EL (cell line): ENCODE results near the gene SEMA6C.
"Not testable (repeated sequence)": the region's sequence is repeated elsewhere in the genome, so short reads cannot be mapped to it uniquely, and the experiment has no call there.

Source experiments
- DNase-seq: peaks from one replicate; pipeline ENCODE4 v3.0.0-alpha.2; 2016

The SEMA6C gene

GRCh38 chr1:151146412-151147131 is at the start of gene SEMA6C:
Gene SEMA6C, minus strand, starts transcription at chr1:151146631. Its CDS starts 4,010 bp downstream, at chr1:151142621.
- peak; percentile 93 for DNase-seq

GRCh38 chr1:151194894-151195594 is 48.6 kb upstream of the SEMA6C start:
- DNase-seq: peak; percentile 97

GRCh38 chr1:151193856-151194255 is 47.4 kb upstream of the SEMA6C start:
- peak; percentile 25 for DNase-seq

GRCh38 chr1:151193304-151193703 is 46.9 kb upstream of the SEMA6C start:
- DNase-seq: no peak

GRCh38 chr1:151192047-151192446 is 45.6 kb upstream of the SEMA6C start:
- DNase-seq: no peak

- peak; percentile 91 for DNase-seq
Measured at GRCh38 chr1:151189637-151190445, 43.4 kb upstream of the SEMA6C start, which contains the start of gene VPS72. Gene VPS72, minus strand, starts transcription at chr1:151190197. Its CDS starts 76 bp downstream, at chr1:151190121.

GRCh38 chr1:151188667-151189066 is 42.2 kb upstream of the SEMA6C start:
- not testable (repeated sequence) for DNase-seq

- DNase-seq: no peak
Measured at GRCh38 chr1:151187205-151187604, 40.8 kb upstream of the SEMA6C start.

GRCh38 chr1:151184211-151184610 is 37.8 kb upstream of the SEMA6C start:
- DNase-seq: no peak

- no peak for DNase-seq
Measured at GRCh38 chr1:151176514-151177045, 30.1 kb upstream of the SEMA6C start.

- no peak for DNase-seq
Measured at GRCh38 chr1:151175863-151176262, 29.4 kb upstream of the SEMA6C start, which contains the start of gene TMOD4. Gene TMOD4, minus strand, starts transcription at chr1:151175981. Its CDS starts 1,106 bp downstream, at chr1:151174875.

GRCh38 chr1:151175041-151175741 is 28.8 kb upstream of the SEMA6C start:
- DNase-seq: no peak

- no peak for DNase-seq
Measured at GRCh38 chr1:151171190-151171589, 24.8 kb upstream of the SEMA6C start.

- DNase-seq: no peak
Measured at GRCh38 chr1:151167116-151167515, 20.7 kb upstream of the SEMA6C start.

- peak; percentile 77 for DNase-seq
Measured at GRCh38 chr1:151166505-151166956, 20.1 kb upstream of the SEMA6C start.

- peak; percentile 99 for DNase-seq
Measured at GRCh38 chr1:151165738-151166504, 19.5 kb upstream of the SEMA6C start, which contains the start of the genes LYSMD1 and SCNM1. Gene LYSMD1, minus strand, starts transcription at chr1:151165902. Its CDS starts 644 bp downstream, at chr1:151165258. Gene SCNM1, plus strand, starts transcription at chr1:151166144. Its CDS starts 9 bp downstream, at chr1:151166153.

GRCh38 chr1:151165281-151165737 is 18.9 kb upstream of the SEMA6C start:
- peak; percentile 60 for DNase-seq

GRCh38 chr1:151164732-151165280 is 18.4 kb upstream of the SEMA6C start:
- DNase-seq: peak; percentile 14

GRCh38 chr1:151159373-151159772 is 12.9 kb upstream of the SEMA6C start:
- DNase-seq: no peak

- no peak for DNase-seq
Measured at GRCh38 chr1:151158751-151159251, 12.4 kb upstream of the SEMA6C start.
